KMS-11 (cell line): ENCODE measurements around the gene RAD51B.

Source experiments
- H2AFZ ChIP-seq: fragments of 200-600 bp; sonication (generic); 2 replicates; pipeline ENCODE4 v1.6.1; 2016; ENCODE audit warnings: antibody characterized with exemption, mixed run types, low read depth
- H3K27ac ChIP-seq: fragments of 200-600 bp; sonication (generic); 2 replicates; pipeline ENCODE4 v1.6.1; 2016; ENCODE audit warnings: mild to moderate bottlenecking, mixed run types
- H3K27me3 ChIP-seq: fragments of 200-600 bp; sonication (generic); 2 replicates; pipeline ENCODE4 v1.6.1; 2017; ENCODE audit warnings: mild to moderate bottlenecking, low read depth, mixed run types, moderate library complexity; ENCODE audit not compliant: insufficient read depth
- H3K36me3 ChIP-seq: fragments of 200-600 bp; sonication (generic); 2 replicates; pipeline ENCODE4 v1.6.1; 2017; ENCODE audit warnings: mild to moderate bottlenecking, mixed run types; ENCODE audit not compliant: insufficient read depth
- H3K4me1 ChIP-seq: fragments of 200-600 bp; sonication (generic); 2 replicates; pipeline ENCODE4 v1.6.1; 2016; ENCODE audit warnings: mild to moderate bottlenecking, low read depth, mixed run types; ENCODE audit not compliant: poor library complexity, severe bottlenecking
- H3K4me2 ChIP-seq: fragments of 200-600 bp; sonication (generic); 2 replicates; pipeline ENCODE4 v1.7.0; 2016; ENCODE audit warnings: mild to moderate bottlenecking, mixed run types
- H3K4me3 ChIP-seq: fragments of 200-600 bp; sonication (generic); IDR thresholded peaks from 2 replicates; pipeline ENCODE4 v1.6.1; 2017; ENCODE audit warnings: low read depth, low read length, mixed read lengths; ENCODE audit not compliant: insufficient read depth
- H3K79me2 ChIP-seq: fragments of 200-600 bp; sonication (generic); 2 replicates; pipeline ENCODE4 v1.6.1; 2016; ENCODE audit warnings: low read depth, mixed run types; ENCODE audit not compliant: insufficient read depth
- H3K9ac ChIP-seq: fragments of 200-600 bp; sonication (generic); 2 replicates; pipeline ENCODE4 v1.6.1; 2016; ENCODE audit warnings: mild to moderate bottlenecking, mixed run types
- H4K20me1 ChIP-seq: fragments of 200-600 bp; sonication (generic); 2 replicates; pipeline ENCODE4 v1.6.1; 2016; ENCODE audit warnings: mild to moderate bottlenecking, mixed run types; ENCODE audit not compliant: insufficient read depth
- CTCF ChIP-seq: fragments of 200-600 bp; sonication (generic); conservative IDR thresholded peaks from 2 replicates; pipeline ENCODE4 v1.6.1; 2017; ENCODE audit warnings: low read depth, mild to moderate bottlenecking, antibody characterized with exemption, low read length, moderate library complexity, mixed read lengths

The RAD51B gene

GRCh38 chr14:68407285-68407684 is 587.7 kb downstream of the RAD51B start:
- Histone ChIP-seq H4K20me1 (no peaks in the 10 kb centered on the region), H2AFZ (no peak overlapping the region), H3K4me2 (no peak overlapping the region), H3K27ac (no peak overlapping the region), H3K36me3 (no peaks in the 10 kb centered on the region), H3K4me1 (peaks cover 56% of the 10 kb centered on the region), H3K27me3 (no peaks in the 10 kb centered on the region), H3K79me2 (no peaks in the 10 kb centered on the region), H3K9ac (no peak overlapping the region), H3K4me3 (no peak overlapping the region)
- TF ChIP-seq CTCF, result no peak

GRCh38 chr14:68407825-68408224 is 588.2 kb downstream of the RAD51B start:
- Histone ChIP-seq H3K79me2 (no peaks in the 10 kb centered on the region), H3K4me3 (no peak overlapping the region), H3K36me3 (no peaks in the 10 kb centered on the region), H2AFZ (no peak overlapping the region), H3K9ac (no peak overlapping the region), H4K20me1 (no peaks in the 10 kb centered on the region), H3K27me3 (no peaks in the 10 kb centered on the region), H3K4me1 (peaks cover 51% of the 10 kb centered on the region), H3K27ac (no peak overlapping the region), H3K4me2 (no peak overlapping the region)
- TF ChIP-seq CTCF, result no peak

GRCh38 chr14:68408680-68409079 is 589.1 kb downstream of the RAD51B start:
- H3K27me3 ChIP-seq, result no peaks in the 10 kb centered on the region
- H2AFZ ChIP-seq, result no peak overlapping the region
- H3K4me2 ChIP-seq, result no peak overlapping the region
- peaks cover 42% of the 10 kb centered on the region for H3K4me1 ChIP-seq
- H3K4me3 ChIP-seq, result no peak overlapping the region
- H3K9ac ChIP-seq, result no peak overlapping the region
- no peaks in the 10 kb centered on the region for H3K79me2 ChIP-seq
- no peak for TF ChIP-seq CTCF
- H4K20me1 ChIP-seq, result no peaks in the 10 kb centered on the region
- H3K36me3 ChIP-seq, result no peaks in the 10 kb centered on the region
- H3K27ac ChIP-seq, result no peak overlapping the region

- no peak overlapping the region for H3K9ac ChIP-seq
- H4K20me1 ChIP-seq, result no peaks in the 10 kb centered on the region
- no peak overlapping the region for H3K4me2 ChIP-seq
- H3K79me2 ChIP-seq, result no peaks in the 10 kb centered on the region
- H3K4me1 ChIP-seq, result peaks cover 35% of the 10 kb centered on the region
- H3K36me3 ChIP-seq, result no peaks in the 10 kb centered on the region
- no peak overlapping the region for H2AFZ ChIP-seq
- no peak for TF ChIP-seq CTCF
- no peak overlapping the region for H3K4me3 ChIP-seq
- H3K27me3 ChIP-seq, result no peaks in the 10 kb centered on the region
- H3K27ac ChIP-seq, result no peak overlapping the region
These were observed 589.8 kb downstream of the RAD51B start for GRCh38 chr14:68409387-68409786.
